T-helper 1 cell treated with Interleukin-12 subunit alpha and Interleukin-12 subunit beta and Interleukin-4 antibody, amounts not matched to agents 30 ng/mL and 1 ng/mL, for 36 hours (primary cell): ENCODE results near the gene SPG7. TPM values are rescaled to one million over a fixed set of nuclear protein-coding genes. Genes with fewer than 3 reads are reported as not detected.

Experiments used
- intact Hi-C: fragments of 100-400 bp; cut with micrococcal nuclease; formaldehyde crosslinking; loops from one replicate; pipeline ENCODE4 v1.15.1; 2024
- total RNA-seq: library from RNA; stranded (reverse); gene quantifications from 2 replicates; pipeline ENCODE4 v1.2.3, GENCODE V29; 2022

The SPG7 gene
- total RNA-seq, 1 donor from 2014 or later = 126 TPM

DNA sequence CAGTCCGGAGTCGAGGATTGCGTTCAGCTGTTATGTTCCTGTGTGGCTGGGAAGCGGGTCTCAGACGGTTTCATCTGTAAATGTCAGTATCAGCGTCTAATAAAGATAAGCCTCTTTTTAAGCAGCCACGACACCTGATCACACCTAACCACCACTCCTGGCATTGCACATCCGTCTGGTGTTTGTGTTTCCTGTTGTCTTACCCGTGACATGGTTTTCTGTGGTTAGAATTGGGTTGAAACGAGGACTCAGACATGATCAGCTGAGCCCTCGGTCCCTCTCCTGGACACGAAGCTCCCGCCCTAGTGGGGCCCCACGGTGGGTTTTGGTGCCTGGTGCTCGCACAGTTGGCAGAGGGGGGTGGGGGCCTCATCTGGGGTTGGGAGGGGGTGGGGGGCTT, 85.6 kb downstream of the SPG7 start:
- intact Hi-C loops = loop anchor here (2.0 kb wide), 1 partner anchor 31 kb away; no protein-coding TSS in a partner anchor

- intact Hi-C loops = loop anchor here (2.0 kb wide), 1 partner anchor 29 kb away; no protein-coding TSS in a partner anchor
Observed at GRCh38 chr16:89595330-89596060, 87.3 kb downstream of the SPG7 start.

GRCh38 chr16:89596061-89596689, 88.0 kb downstream of the SPG7 start:
- intact Hi-C loops = no loop called here

DNA sequence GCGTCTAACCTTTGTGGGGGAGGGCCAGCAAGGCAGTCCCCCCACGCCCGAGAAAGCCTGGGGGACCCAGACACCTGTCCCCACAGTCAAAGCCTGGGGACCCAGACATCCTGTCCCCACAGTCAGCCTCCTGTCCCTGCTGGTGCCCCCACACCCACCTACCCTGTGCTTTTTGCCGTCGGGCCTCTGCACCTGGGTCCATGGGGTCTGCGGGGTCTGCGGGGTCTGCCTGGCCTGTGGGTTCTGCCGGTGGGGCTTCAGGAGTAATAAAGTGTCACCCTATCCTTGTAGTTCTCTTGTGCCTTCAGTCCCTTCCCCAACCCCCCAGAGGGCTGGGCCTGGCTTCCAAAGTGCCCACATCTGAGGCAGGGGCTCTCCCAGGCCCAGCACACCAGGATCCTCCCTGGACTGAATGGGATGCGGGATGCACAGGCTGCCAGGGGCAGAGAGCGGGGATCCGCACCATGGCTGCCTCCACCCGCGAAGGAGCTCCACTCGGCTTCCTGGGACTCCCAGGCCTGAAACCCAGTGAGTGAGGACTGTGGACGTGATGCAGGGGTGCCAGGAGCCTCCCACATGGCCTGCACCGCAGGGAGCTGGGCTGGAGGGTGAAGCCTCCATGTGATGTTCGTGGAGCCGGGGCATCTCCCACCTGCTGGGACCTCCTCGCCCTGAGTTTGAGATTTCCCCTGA, 88.9 kb downstream of the SPG7 start:
- intact Hi-C loops = no loop called here

DNA sequence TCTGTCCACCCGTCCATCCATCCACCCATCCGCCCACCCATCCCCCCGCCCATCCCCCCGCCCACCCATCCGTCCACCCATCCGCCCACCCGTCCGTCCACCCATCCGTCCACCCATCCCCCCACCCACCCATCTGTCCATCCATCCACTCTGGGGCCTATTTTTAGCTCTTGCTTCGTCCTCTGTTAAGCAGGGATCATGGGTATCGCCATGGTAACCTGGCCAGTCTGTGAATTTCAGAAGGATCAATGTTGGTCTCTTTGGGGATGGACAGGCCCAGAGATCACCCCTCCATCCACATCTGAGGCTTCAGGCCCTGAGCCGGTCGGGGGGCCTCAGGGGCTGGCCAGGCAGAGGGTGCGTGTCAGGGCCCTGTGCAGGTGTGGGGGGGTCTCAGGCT, 90.0 kb downstream of the SPG7 start:
- intact Hi-C loops = no loop called here

- intact Hi-C loops = no loop called here
Observed at GRCh38 chr16:89599451-89599858, 91.3 kb downstream of the SPG7 start.

DNA sequence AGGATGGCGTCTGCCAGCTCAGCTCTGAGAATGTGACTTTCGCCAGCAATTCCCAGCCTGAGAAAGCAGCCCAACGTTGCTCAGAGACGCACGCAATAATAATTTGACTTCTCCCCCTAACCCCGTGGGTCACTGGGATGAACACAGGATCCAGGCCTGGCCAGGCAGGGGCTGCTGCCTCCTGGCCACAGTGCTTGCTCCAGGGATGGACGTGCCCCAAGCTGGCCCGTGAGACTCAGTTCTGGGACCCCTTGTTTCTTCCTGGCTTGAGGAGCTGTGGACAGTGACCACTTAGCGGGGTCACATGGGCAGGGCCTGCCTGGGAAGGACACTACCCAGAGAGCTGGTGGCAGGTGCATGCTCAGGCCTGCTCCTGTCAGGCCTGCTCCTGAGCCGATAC, 91.7 kb downstream of the SPG7 start:
- intact Hi-C loops = no loop called here

GRCh38 chr16:89600427-89600826, 92.2 kb downstream of the SPG7 start:
- intact Hi-C loops = no loop called here

DNA sequence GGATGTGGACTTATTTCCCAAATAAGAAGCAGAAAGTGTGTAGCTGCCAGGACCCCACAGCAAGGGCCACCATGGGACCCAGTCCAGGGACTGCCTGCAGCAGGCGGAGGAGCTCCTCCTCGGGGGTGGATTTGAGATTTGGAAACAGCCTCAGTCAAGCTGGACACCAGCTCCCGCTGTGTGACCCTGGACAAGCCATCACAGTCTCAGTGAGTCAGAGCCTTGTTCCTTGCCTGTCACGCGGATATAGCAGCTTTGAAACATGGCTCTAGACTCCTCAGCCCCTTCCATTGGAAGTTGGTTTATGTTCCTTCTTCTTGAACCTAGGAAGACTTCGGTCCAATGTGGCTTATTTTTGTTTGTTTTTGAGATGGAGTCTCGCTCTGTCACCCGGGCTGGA, 92.8 kb downstream of the SPG7 start:
- intact Hi-C loops = no loop called here

DNA sequence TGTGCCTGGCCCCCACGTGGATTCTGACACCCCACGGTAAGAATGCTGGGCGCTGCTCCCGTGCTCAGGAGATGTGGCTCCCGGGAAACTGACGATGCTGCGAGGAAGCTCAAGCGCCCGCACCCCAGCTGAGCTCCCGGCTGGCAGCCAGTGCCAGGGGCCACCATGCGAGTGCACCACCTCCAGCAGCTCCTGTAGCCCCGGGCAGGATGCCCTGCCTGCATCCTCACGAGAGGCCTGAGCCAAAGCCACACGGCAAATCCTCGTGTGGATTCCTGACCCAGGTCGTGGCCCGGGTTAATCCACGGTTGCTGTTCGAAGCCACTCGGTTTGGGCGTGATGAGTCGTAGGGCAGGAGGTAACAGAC, 93.7 kb downstream of the SPG7 start:
- intact Hi-C loops = loop anchor here (2.0 kb wide), 1 partner anchor 39 kb away; no protein-coding TSS in a partner anchor

DNA sequence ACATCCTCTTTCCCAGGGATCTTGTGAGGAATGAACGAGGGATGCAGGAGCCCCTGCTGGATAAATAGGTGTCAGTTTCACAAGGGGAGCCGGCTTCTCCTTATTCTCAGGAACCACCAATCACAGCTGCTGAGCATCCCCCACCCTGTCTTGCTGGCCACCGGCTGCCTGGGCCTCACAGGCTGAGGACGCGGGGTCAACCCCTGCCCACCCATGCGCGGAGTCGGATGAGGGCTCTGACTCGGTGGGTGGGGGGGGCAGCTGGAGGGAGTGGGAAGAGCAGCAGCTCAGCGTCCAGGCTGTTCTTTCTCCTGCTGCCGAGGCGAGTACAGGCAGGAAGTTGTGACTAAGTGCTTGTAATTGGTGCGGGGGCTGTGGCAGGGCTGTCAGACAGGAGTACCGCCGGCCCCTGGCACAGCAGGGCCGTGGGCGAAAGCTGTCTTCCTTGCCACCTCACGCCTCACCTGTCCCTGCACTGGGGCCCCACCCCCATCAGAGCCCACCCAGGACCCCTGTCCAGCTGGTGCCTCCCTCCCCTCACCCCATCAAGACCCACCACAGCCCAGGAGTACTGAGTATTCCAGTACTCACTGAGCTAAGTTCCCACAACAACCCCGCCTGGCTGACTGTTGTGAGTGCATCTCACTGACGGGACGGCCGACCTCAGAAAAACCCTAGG, 94.2 kb downstream of the SPG7 start:
- intact Hi-C loops = loop anchor here (2.0 kb wide), 1 partner anchor 38 kb away; no protein-coding TSS in a partner anchor

GRCh38 chr16:89602952-89603590, 94.9 kb downstream of the SPG7 start:
- intact Hi-C loops = loop anchor here (2.0 kb wide), 1 partner anchor 38 kb away; no protein-coding TSS in a partner anchor

DNA sequence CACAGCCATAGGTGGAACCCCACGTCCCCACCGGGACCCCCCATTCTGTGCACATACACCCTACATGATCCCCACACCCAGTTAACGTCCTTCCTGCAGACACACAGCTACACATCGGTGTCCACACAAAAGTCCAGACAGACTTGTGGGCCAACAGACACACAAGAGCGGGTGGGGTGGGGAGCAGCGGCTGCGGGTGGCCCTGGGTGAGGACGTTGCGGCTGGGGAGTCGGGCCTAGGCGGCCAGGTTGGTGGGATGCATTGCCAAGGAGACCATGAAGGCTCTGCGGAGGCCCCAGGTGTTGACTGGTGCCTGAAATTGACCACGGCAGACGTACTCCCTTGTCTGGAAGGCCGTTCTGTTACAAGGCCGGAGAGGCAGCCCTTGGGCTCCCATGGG, 96.6 kb downstream of the SPG7 start:
- intact Hi-C loops = no loop called here

- intact Hi-C loops = no loop called here
Observed at GRCh38 chr16:89605186-89605970, 97.2 kb downstream of the SPG7 start.

GRCh38 chr16:89606006-89606405, 97.8 kb downstream of the SPG7 start:
- intact Hi-C loops = no loop called here

Other genes with a start within 250 kb of the SPG7 start
- gene ANKRD11, start 17.8 kb upstream of the SPG7 start, total RNA-seq = 175 and 192 TPM in 2 replicates
- gene RPL13, start 52.3 kb downstream of the SPG7 start, total RNA-seq = 1,898 and 1,901 TPM in 2 replicates
- 3.8 and 4.1 TPM in 2 replicates for gene CPNE7, start 67.4 kb downstream of the SPG7 start, total RNA-seq
- not detected in 2 replicates for gene DPEP1, start 105.2 kb downstream of the SPG7 start, total RNA-seq
- gene CHMP1A, start 149.3 kb downstream of the SPG7 start, total RNA-seq = 96.3 and 107 TPM in 2 replicates
- 14.2 and 15.1 TPM in 2 replicates for gene SPATA33, start 149.4 kb downstream of the SPG7 start, total RNA-seq
- 81.6 and 85.1 TPM in 2 replicates for gene CDK10, start 178.3 kb downstream of the SPG7 start, total RNA-seq
- gene SPATA2L, start 193.3 kb downstream of the SPG7 start, total RNA-seq = 6.5 and 8.2 TPM in 2 replicates
- 10.7 and 12.0 TPM in 2 replicates for gene VPS9D1, start 212.5 kb downstream of the SPG7 start, total RNA-seq
- 68.5 and 71.1 TPM in 2 replicates for gene ZNF276, start 213.1 kb downstream of the SPG7 start, total RNA-seq